Common myeloid progenitor, CD34-positive (primary cell): ENCODE results near the gene CTRL.

Experiments
- CTCF ChIA-PET: fragments of 350-600 bp; sonication (Branson Sonifier 250); formaldehyde crosslinking; loops from one replicate; lab custom pipeline; 2021; ENCODE audit warnings: antibody characterized with exemption; lab: Charles Lee
- POLR2A ChIA-PET: fragments of 350-600 bp; sonication (Branson Sonifier 250); formaldehyde crosslinking; loops from one replicate; lab custom pipeline; 2021; ENCODE audit warnings: antibody characterized with exemption; lab: Charles Lee
- DNase-seq, 3 donors: peaks; one replicate each; pipeline versions ENCODE4 v3.0.0 to v3.0.0-alpha.2; 2013
- H3K27ac ChIP-seq, 2 experiments: 1 replicate in 1 of 2; 2 replicates in 1 of 2; pipeline ENCODE4 v1.7.0; 2013; ENCODE audit warnings: inconsistent platforms in 2 of 2, low read length in 2 of 2, mild to moderate bottlenecking in 2 of 2, low read depth in 1 of 2, moderate library complexity in 1 of 2; ENCODE audit not compliant: severe bottlenecking in 2 of 2, insufficient read depth in 1 of 2, poor library complexity in 1 of 2
- H3K27me3 ChIP-seq, 5 experiments: replicated peaks in 2 of 5; 1 replicate in 3 of 5; 2 replicates in 2 of 5; pipeline versions ENCODE4 v1.6.1 to v1.7.0; 2013; ENCODE audit warnings: low read length in 4 of 5, mild to moderate bottlenecking in 2 of 5, moderate library complexity in 2 of 5, inconsistent platforms in 1 of 5; ENCODE audit not compliant: insufficient read depth in 5 of 5, control insufficient read depth in 4 of 5
- H3K36me3 ChIP-seq, 4 experiments: 1 replicate in 2 of 4; 2 replicates in 2 of 4; pipeline versions ENCODE4 v1.6.1 to v1.7.0; 2013; ENCODE audit warnings: low read length in 3 of 4, control low read depth in 1 of 4, mild to moderate bottlenecking in 1 of 4; ENCODE audit not compliant: control insufficient read depth in 4 of 4, insufficient read depth in 4 of 4
- H3K4me1 ChIP-seq, 4 experiments: 1 replicate in 3 of 4; 2 replicates in 1 of 4; pipeline versions ENCODE4 v1.6.1 to v1.7.1; 2013; ENCODE audit warnings: low read length in 3 of 4, mild to moderate bottlenecking in 3 of 4, control low read depth in 1 of 4, inconsistent platforms in 1 of 4, moderate library complexity in 1 of 4; ENCODE audit not compliant: control insufficient read depth in 4 of 4, insufficient read depth in 4 of 4; ENCODE audit errors: control extremely low read depth in 1 of 4
- H3K4me3 ChIP-seq, 7 experiments: 1 replicate in 4 of 7; 2 replicates in 3 of 7; pipeline versions ENCODE4 v1.5.1 to v1.7.0; 2013; ENCODE audit warnings: mild to moderate bottlenecking in 7 of 7, low read length in 6 of 7, moderate library complexity in 6 of 7, inconsistent platforms in 2 of 7, low read depth in 2 of 7, control low read depth in 1 of 7; ENCODE audit not compliant: insufficient read depth in 4 of 7, control insufficient read depth in 1 of 7; ENCODE audit errors: extremely low read depth in 1 of 7
- H3K9me3 ChIP-seq, 5 experiments: 1 replicate in 4 of 5; 2 replicates in 1 of 5; pipeline versions ENCODE4 v1.6.1 to v1.7.1; 2013; ENCODE audit warnings: low read length in 4 of 5, mild to moderate bottlenecking in 2 of 5, inconsistent platforms in 1 of 5, low read depth in 1 of 5, moderate library complexity in 1 of 5; ENCODE audit not compliant: control insufficient read depth in 4 of 5, insufficient read depth in 2 of 5; ENCODE audit errors: control extremely low read depth in 1 of 5
- WGBS: methylation state at CpG from one replicate; pipeline ENCODE4 v1.1.5; 2013; ENCODE audit not compliant: insufficient coverage; 5-methylcytosine and 5-hydroxymethylcytosine counted together

Gene CTRL

GRCh38 chr16:67885545-67885944 lies 46.1 kb downstream of the CTRL start:
- Histone ChIP-seq H3K4me3 (no peak overlapping the region), H3K4me1 (no peaks in the 10 kb centered on the region), H3K27ac (peak overlapping the region in 1 of 2 experiments; percentile 43), H3K36me3 (peaks cover 6 to 59% (median 49%) of the 10 kb centered on the region in 4 experiments), H3K27me3 (no peaks in the 10 kb centered on the region), H3K9me3 (no peaks in the 10 kb centered on the region)
- 97% methylated on average over 9 of the region's 12 CpGs for WGBS
- ChIA-PET POLR2A (interaction anchor here (0.6 kb wide), 1 partner anchor 124 kb away, joined by 3 read pairs; no protein-coding TSS in a partner anchor), CTCF (interaction anchor here (0.6 to 20.3 kb wide), 10 partner anchors 21 to 345 kb away, joined by 3 to 359 read pairs (median 4); partner anchors contain the start of genes CTRL and PSMB10)
- DNase-seq = no peak

GRCh38 chr16:67884684-67885083 lies 47.0 kb downstream of the CTRL start, which contains the start of gene NRN1L:
Gene NRN1L, plus strand, starts transcription at chr16:67884885. Its CDS starts 19 bp downstream, at chr16:67884904.
- ChIA-PET CTCF (interaction anchor here (0.5 to 20.3 kb wide), 15 partner anchors 10 to 343 kb away, joined by 3 to 359 read pairs (median 8); partner anchors contain the start of genes CTRL and PSMB10), POLR2A (no interaction called here)
- 97% methylated on average over 16 of the region's 22 CpGs for WGBS
- DNase-seq = no peak
- H3K36me3 ChIP-seq = peaks cover 10 to 67% (median 55%) of the 10 kb centered on the region in 4 experiments
- no peaks in the 10 kb centered on the region for H3K4me1 ChIP-seq
- peak within 1 kb of the TSS in 1 of 2 experiments; percentile 43 for H3K27ac ChIP-seq
- H3K4me3 ChIP-seq = no peak within 1 kb of the TSS
- no peaks in the 10 kb centered on the region for H3K9me3 ChIP-seq
- no peaks in the 10 kb centered on the region for H3K27me3 ChIP-seq

GRCh38 chr16:67883872-67884261 lies 47.8 kb downstream of the CTRL start:
- no peaks in the 10 kb centered on the region for H3K9me3 ChIP-seq
- whole genome bisulfite sequencing = 65% methylated on average over 11 of the region's 11 CpGs
- peak; percentile 50 to 70 (median 66) for DNase-seq
- H3K36me3 ChIP-seq = peaks cover 10 to 76% (median 62%) of the 10 kb centered on the region in 4 experiments
- H3K27me3 ChIP-seq = no peaks in the 10 kb centered on the region
- CTCF ChIA-PET = interaction anchor here (0.7 to 20.3 kb wide), 27 partner anchors 8 to 346 kb away, joined by 3 to 359 read pairs (median 7); partner anchors contain the start of genes CTRL, PSMB10 and RANBP10
- POLR2A ChIA-PET = interaction anchor here (0.8 kb wide), 1 partner anchor 52 kb away, joined by 3 read pairs; no protein-coding TSS in a partner anchor
- no peak overlapping the region for H3K27ac ChIP-seq
- H3K4me1 ChIP-seq = no peaks in the 10 kb centered on the region
- no peak overlapping the region for H3K4me3 ChIP-seq

GRCh38 chr16:67883146-67883871 lies 48.4 kb downstream of the CTRL start:
- WGBS = 92% methylated on average over 3 of the region's 6 CpGs
- no peaks in the 10 kb centered on the region for H3K27me3 ChIP-seq

GRCh38 chr16:67882374-67883145 lies 49.1 kb downstream of the CTRL start:
- no peak for DNase-seq
- WGBS = 95% methylated on average over 18 of the region's 18 CpGs
- Histone ChIP-seq H3K27ac (no peak overlapping the region), H3K27me3 (no peaks in the 10 kb centered on the region), H3K36me3 (peaks cover 12 to 89% (median 74%) of the 10 kb centered on the region in 4 experiments), H3K4me1 (no peaks in the 10 kb centered on the region), H3K4me3 (no peak overlapping the region), H3K9me3 (no peaks in the 10 kb centered on the region)
- ChIA-PET CTCF (interaction anchor here (0.6 to 20.3 kb wide), 20 partner anchors 8 to 346 kb away, joined by 3 to 359 read pairs (median 4); partner anchors contain the start of genes CTRL, EDC4 and PSMB10), POLR2A (interaction anchor here (0.9 kb wide), 1 partner anchor 17 kb away, joined by 4 read pairs; no protein-coding TSS in a partner anchor)

More at GRCh38 chr16:67883146-67883871, 48.4 kb downstream of the CTRL start:
- H3K36me3 ChIP-seq = peaks cover 10 to 81% (median 67%) of the 10 kb centered on the region in 4 experiments
- H3K4me1 ChIP-seq = no peaks in the 10 kb centered on the region
- DNase-seq = no peak
- H3K4me3 ChIP-seq = no peak overlapping the region
- CTCF ChIA-PET = interaction anchor here (0.7 to 20.3 kb wide), 28 partner anchors 7 to 347 kb away, joined by 3 to 359 read pairs (median 6); partner anchors contain the start of genes CTRL, PSMB10 and RANBP10
- POLR2A ChIA-PET = interaction anchor here (0.8 to 0.9 kb wide), 2 partner anchors 16 to 52 kb away, joined by 3 to 4 read pairs; no protein-coding TSS in a partner anchor
- H3K9me3 ChIP-seq = no peaks in the 10 kb centered on the region
- no peak overlapping the region for H3K27ac ChIP-seq

- no peak overlapping the region for H3K27ac ChIP-seq
- no peak overlapping the region for H3K4me3 ChIP-seq
- peaks cover 17 to 94% (median 82%) of the 10 kb centered on the region in 4 experiments for H3K36me3 ChIP-seq
- DNase-seq = no peak
- no peaks in the 10 kb centered on the region for H3K9me3 ChIP-seq
- ChIA-PET CTCF (interaction anchor here (0.7 to 20.3 kb wide), 14 partner anchors 9 to 347 kb away, joined by 3 to 359 read pairs (median 4); partner anchors contain the start of genes CTRL, EDC4 and PSMB10), POLR2A (no interaction called here)
- no peaks in the 10 kb centered on the region for H3K27me3 ChIP-seq
- 98% methylated on average over 18 of the region's 21 CpGs for WGBS
- no peaks in the 10 kb centered on the region for H3K4me1 ChIP-seq
Measured at GRCh38 chr16:67881621-67882161, 50.0 kb downstream of the CTRL start.
